Stimulated activated CD4-positive, alpha-beta T cell treated with anti-CD3 and anti-CD28 coated beads, Interleukin-2, amount 100 ng/mL, for 24 hours (primary cell): Measurements from ENCODE around the gene AFF2.

Source experiments
- DNase-seq, 2 donors: peaks; one replicate each; pipeline ENCODE4 v3.0.0-alpha.2; 2020

AFF2 gene

GRCh38 chrX:148768296-148768695 is 267.9 kb downstream of the AFF2 start:
- no peak for DNase-seq

GRCh38 chrX:148771440-148771839 is 271.0 kb downstream of the AFF2 start:
- DNase-seq, result no peak

DNA sequence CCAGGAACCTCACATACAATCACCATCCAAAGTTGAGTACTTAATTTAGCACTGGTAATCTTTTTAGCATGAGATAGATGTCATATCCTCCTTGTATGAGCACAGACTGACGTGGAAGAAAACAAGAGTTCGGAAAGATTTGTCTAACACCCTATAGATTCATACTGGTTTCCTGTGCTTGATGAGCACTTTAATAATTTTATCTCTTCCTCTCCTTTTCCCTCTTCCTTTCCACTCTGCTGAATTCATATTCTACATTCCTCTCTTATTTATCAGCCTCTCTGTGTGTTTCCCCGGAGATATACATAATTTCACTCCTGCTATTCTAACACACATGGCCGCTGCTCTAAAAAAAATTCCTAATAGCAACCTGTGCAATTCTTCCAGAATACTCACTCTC is 273.9 kb downstream of the AFF2 start:
- DNase-seq, result no peak

DNA sequence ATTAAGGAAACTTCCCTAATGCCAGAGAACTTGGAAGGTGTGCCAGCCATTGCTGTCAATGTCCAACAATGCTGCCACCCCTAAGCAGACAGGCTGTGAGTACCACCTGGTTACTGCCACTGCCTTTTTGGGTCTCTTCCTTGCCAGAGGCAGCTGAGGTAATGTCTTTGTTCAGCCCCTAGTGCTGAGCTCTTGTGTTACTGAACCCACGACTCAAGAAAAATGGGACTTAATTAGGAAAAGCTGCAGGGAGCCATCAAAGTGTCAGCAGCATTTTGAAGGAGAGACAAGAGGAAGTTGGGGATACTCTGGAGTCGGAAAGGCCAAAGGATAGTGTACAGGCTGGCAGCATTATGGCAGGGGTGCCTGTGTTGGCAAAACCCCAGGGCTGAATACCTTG is 283.7 kb downstream of the AFF2 start:
- DNase-seq, result no peak

DNA sequence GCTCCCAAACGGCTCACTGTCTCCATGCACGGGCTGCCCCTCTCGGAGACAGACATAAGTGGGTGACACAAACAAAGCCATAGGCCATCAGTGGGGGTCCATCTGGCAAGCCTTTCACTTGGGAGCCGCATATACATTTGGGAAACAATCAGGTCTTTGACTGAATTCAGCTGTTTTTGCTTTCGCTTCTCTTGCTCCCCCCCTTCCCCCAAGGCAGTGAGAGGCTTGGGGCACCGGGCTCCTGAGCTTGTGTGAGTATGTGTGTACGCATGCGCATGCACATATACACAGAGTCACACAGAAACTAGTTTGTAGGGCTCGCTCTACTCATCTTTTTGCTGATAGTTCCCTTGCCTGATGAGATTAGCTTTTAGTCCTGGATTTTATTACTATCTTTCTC is 284.4 kb downstream of the AFF2 start:
- no peak for DNase-seq

GRCh38 chrX:148785256-148785655 is 284.8 kb downstream of the AFF2 start:
- DNase-seq, result no peak

GRCh38 chrX:148788449-148788848 is 288.0 kb downstream of the AFF2 start:
- no peak for DNase-seq

DNA sequence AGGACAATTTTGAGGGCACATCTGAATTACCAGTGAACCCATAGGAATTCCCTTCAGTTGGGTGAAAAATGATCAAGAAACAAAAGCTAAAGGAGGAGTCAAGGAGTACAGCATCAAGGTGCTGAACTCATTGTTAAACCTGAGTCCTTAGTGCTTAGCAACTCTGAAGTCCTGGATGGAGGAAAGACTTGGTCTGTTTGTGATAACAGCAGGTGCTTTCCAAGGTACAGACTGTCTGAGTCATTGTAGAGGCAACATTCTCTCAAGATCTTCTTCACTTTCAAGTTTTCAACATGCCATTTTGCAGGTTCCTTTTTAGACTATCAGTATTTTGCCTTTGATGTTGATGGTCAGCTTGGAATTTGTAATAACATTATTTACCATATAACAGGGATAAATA is 293.9 kb downstream of the AFF2 start:
- no peak for DNase-seq

DNA sequence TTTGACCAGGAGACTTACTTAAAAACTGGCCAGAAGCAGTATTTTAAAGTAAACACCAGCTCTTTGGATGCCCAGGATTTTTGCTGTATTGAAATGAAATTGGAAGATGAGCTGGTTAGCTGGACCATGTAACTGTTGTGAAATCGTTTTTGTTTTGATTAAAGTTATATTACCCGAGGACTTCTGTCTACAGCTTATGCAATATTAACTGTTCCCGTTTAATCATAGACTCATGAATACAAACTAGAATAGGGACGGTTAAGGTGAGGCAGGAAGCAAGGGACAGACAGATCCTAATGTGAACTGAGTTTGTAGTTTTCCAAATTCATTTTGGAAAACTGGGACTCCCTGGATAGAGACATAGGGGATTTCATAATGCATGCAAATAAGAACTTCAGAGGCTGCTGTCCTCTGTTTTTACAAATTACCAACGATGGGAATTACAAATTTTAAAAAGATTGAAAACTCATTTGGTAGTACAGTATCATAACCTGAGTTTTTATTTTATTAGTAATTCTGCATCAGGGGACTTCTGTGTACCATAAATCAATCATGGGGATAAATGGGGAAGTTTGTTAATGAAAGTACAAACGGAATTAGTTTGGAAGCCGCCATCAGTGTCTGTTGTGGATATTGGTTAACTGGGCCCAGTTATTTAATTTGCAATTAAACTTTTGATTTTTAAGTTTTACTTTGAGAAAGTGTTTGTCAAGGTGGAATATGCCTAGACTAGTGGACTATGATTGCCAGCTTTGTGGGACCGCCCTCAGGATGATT is 304.4 kb downstream of the AFF2 start:
- no peak for DNase-seq

- no peak for DNase-seq
These were observed 305.9 kb downstream of the AFF2 start for GRCh38 chrX:148806145-148806870.

GRCh38 chrX:148808833-148809232 is 308.4 kb downstream of the AFF2 start:
- no peak for DNase-seq

GRCh38 chrX:148811236-148811635 is 310.8 kb downstream of the AFF2 start:
- no peak for DNase-seq

DNA sequence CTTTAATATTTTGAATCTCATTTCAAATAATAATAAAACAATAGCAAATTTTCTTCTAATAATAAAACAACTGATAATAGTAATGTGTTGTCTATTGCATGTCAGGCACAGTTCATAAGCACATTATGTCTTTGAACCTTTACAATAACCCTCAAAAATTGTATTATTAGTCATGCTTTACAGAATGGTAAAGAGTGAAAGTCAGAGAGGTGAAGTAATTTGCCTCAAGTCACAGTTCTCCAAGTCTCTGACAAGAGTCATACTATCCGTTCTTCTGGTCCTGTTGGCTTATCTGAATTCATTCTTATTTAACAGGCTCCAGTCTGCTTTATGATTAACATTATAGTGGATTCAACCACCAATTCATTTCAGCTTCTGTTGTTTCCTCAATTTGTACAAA is 313.0 kb downstream of the AFF2 start:
- DNase-seq, result no peak

GRCh38 chrX:148813967-148814366 is 313.6 kb downstream of the AFF2 start:
- no peak for DNase-seq

DNA sequence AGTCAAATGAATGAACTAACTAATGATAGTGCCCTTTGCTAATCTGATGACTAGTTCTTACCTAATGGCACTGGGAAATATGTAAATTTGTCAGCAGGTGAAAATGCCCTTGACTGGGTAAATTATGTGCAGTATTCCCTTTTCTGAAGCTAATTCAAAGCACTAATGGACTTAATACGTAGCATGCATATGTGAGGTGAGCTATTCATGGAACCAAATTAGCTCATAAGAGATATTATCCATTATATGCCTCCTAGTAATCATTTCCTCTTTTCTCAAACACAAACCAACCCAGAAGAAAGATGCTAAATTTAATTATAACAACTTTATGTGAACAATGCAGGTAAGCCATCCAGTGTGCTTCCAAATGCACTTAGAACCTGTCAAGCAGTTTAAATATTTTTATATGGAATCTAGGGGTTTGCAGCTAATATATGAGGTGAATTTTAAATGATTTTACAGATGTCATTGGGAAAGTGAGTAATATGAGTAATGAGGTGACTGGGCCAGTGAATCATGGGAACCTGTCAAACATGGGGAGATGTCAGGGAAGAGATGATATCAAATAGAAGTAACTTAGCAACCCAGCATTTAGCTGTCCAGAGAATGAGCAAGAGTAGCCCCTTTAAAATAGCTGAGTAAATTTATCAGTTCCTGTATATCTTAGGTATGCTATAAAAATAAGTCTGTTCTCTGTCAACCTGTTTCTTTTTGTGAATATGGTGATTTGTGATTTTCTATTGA is 315.0 kb downstream of the AFF2 start:
- DNase-seq, result no peak

DNA sequence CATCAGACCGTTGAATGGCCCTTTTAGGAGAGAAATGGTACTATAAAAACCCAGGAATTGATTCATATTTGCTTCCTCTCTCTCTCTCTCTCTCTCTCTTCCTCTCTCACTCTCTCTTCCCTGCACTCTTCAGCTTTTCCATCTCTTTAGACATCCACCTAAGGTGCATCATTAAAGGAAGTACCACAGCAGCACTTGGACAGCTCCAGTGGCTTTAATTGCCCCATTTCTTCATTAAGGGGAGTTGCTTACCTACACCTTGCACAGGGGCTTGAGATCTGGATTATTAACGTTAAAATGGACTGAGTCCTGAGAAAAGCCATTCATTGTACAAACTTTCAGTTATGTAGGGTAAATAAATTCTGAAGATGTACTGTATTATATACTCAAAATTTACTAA is 323.6 kb downstream of the AFF2 start:
- DNase-seq, result no peak

GRCh38 chrX:148825696-148826095 is 325.3 kb downstream of the AFF2 start:
- DNase-seq, result no peak

DNA sequence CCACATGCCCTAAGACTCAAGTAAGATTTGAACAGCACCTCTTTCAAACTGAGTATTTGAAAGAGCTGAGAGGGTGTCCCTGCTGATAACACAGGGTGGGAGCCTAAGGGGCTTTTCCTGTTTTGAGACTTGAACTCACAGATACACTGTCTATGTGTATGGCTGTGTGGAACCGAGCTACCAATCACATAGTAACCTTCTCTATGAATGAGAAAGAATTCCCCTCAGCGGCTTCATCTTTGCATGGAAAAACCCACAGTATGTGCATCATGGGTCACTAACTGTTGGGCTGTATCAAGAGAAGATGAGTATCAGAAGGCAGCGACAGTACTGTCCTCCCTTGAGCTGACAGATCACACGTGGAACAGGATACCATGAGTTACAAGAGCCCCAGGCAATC is 336.3 kb downstream of the AFF2 start:
- no peak for DNase-seq

GRCh38 chrX:148850631-148851030 is 350.2 kb downstream of the AFF2 start:
- DNase-seq, result no peak

GRCh38 chrX:148854306-148854705 is 353.9 kb downstream of the AFF2 start:
- DNase-seq, result no peak

DNA sequence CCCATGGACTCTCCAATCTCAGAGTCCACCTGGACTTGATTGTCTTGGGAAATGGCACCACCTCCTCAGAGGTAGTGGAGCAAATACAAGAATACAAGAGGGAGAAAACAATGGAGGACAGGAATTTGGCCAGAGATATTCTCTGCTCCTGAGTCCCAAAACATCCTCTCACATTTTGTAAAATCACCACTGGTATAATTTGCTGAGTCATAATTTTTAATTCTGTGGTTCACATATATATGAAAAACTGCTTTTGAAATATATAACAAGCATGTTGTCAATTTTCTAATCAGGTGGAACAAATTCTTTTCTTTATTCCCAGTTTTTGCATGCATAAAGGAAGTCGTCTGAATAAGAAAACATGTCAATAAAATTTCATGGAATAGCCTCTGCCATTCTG is 356.1 kb downstream of the AFF2 start:
- no peak for DNase-seq

DNA sequence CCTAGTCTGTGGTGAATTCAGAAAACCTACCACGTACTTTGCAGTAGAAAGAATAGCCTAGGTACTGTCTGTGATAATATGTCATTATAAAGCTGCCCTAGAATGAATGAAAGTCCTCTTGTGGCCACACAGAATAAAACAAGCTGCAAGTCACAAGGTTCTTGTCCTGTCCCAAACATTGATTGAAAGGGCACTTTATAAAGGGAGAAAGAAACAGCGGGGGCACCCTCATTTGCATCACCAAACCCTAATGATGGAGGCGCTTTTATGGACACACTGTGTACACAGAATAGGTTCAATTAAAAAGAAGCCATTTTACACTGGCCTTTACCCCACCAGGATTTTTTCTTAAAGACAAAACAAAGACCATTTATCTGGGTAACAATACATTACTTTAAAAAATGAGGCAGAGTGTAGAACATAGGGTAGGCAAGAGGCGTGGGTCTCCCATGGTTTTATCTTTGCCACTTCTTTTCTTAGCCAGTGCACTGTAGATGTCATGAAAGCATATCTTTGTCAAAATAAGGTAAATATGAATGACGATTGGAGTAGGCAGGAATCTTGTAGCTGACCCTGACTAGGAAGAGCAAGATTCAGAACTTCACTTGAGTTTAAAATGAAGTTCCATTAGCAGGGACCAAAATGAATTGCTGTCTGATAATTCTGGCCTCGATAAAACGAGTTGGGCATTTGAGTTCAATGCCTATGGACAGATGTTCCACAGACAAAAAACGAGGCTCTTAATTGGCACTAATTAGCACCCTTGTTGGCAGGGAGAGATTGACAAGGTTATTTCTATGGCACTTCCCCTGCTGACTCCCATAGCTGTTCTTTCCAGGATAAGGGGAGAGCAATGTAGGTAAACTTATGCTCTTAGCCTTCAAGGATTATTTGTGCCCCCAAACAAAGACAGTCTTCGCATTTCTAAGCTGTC is 365.1 kb downstream of the AFF2 start:
- no peak for DNase-seq

- no peak for DNase-seq
These were observed 367.2 kb downstream of the AFF2 start for GRCh38 chrX:148867596-148867995.
